Adipocyte (in vitro differentiated cells): ENCODE results near the gene TEAD1.

Experiments used
- DNase-seq: peaks from one replicate; pipeline ENCODE4 v3.0.0-alpha.2; 2015; ENCODE audit warnings: low read depth
- H3K27me3 ChIP-seq: replicated peaks from 2 replicates; pipeline ENCODE4 v1.7.0; 2013; ENCODE audit warnings: mild to moderate bottlenecking, low read length, moderate library complexity; ENCODE audit not compliant: control insufficient read depth, insufficient read depth
- H3K36me3 ChIP-seq: 2 replicates; pipeline ENCODE4 v1.7.0; 2013; ENCODE audit warnings: low read length, mild to moderate bottlenecking, moderate library complexity; ENCODE audit not compliant: control insufficient read depth, insufficient read depth, severe bottlenecking
- H3K4me1 ChIP-seq: 2 replicates; pipeline ENCODE4 v1.7.0; 2013; ENCODE audit warnings: mild to moderate bottlenecking, low read length, moderate library complexity; ENCODE audit not compliant: control insufficient read depth, insufficient read depth
- H3K4me3 ChIP-seq: 2 replicates; pipeline ENCODE4 v1.7.0; 2013; ENCODE audit warnings: mild to moderate bottlenecking, low read length, moderate library complexity
- H3K9ac ChIP-seq: 2 replicates; pipeline ENCODE4 v1.7.0; 2013; ENCODE audit warnings: mild to moderate bottlenecking, low read length, moderate library complexity
- H3K9me3 ChIP-seq: 2 replicates; pipeline ENCODE4 v1.7.0; 2013; ENCODE audit warnings: mild to moderate bottlenecking, low read length, moderate library complexity; ENCODE audit not compliant: control insufficient read depth

Gene TEAD1

DNA sequence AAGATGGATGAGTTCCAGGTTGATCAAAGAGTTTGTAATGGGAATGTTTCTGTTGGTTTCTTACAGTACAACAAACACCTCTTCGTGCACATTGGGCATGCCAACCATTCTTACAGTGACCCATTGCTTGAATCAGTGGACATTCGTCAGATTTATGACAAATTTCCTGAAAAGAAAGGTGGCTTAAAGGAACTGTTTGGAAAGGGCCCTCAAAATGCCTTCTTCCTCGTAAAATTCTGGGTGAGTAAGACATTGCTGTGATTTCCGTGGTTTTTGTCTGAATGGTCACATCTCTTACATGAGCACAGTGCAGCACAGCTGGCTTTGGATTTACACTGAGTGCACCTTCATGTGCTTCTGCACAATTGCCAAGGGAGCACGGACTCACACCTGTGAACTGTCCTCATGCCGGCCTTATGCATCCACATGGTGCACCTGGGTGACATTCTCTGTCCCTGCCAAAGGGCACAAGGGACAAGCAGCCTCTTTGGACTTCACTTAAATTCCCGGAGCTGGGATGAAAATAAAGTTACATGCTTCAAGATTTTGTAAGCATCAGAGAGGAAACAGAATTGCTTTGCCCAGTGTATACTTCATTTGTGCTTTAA lies 227.8 kb downstream of the TEAD1 start:
- no peaks in the 10 kb centered on the region for H3K9me3 ChIP-seq
- no peaks in the 10 kb centered on the region for H3K27me3 ChIP-seq
- H3K4me1 ChIP-seq = peaks cover 30% of the 10 kb centered on the region
- H3K4me3 ChIP-seq = no peak overlapping the region
- no peak for DNase-seq
- peaks cover 48% of the 10 kb centered on the region for H3K36me3 ChIP-seq
- H3K9ac ChIP-seq = no peak overlapping the region

DNA sequence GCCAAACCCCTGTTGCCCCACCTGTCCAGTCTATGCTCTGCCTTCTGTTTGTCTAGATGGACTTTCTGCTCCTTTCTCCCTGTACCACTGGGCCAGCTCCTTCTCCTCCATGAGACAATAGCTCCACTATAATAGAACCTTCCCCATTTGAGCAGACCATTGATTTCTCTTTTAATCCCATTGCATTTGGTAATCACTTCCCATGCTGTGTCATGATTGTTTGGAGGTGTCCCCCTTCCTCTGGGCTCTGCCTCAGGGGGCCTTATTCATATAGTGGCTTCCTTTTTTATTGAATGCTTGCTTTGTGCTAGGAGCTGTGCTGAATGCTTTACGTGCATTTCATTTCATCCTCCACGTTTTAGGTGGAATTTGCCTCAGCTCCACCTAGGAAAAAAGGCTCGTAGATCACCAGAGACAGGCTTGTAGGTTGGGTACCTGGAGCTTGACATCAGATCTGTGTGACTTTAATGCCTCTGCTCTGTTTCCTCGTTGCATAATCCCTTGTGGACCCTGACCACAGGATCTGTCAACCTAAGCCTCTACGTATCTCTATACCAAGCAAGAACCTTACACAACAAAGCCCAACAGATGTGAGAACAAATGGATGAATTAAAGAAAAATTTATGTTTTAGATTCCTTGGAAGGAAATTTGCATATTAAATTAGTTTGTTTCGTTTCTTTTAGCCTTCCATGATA lies 228.7 kb downstream of the TEAD1 start:
- DNase-seq = no peak
- no peak overlapping the region for H3K4me3 ChIP-seq
- H3K27me3 ChIP-seq = no peaks in the 10 kb centered on the region
- peaks cover 21% of the 10 kb centered on the region for H3K4me1 ChIP-seq
- no peak overlapping the region for H3K9ac ChIP-seq
- peaks cover 55% of the 10 kb centered on the region for H3K36me3 ChIP-seq
- no peaks in the 10 kb centered on the region for H3K9me3 ChIP-seq

DNA sequence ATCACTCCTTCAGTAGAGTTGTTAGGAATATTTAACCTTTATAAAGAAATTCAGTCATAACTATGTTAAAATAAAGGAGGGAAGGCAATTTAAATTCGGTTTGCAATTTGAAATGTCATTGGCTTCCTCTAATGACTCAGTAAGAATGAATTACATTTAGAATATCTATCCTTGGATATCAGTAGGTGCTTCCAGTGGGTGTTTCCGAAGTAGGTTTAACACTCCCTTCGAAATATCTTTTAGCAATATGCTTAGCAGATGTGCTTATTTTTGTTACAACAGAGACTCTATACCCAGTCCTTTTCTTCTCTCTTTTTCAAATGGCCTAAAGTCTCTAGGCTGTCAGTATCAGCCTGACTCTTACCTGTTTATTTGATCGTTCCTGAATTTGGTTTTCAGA lies 231.2 kb downstream of the TEAD1 start:
- Histone ChIP-seq H3K9ac (no peak overlapping the region), H3K9me3 (no peaks in the 10 kb centered on the region), H3K4me1 (peaks cover 10% of the 10 kb centered on the region), H3K36me3 (peaks cover 64% of the 10 kb centered on the region), H3K27me3 (no peaks in the 10 kb centered on the region), H3K4me3 (no peak overlapping the region)
- no peak for DNase-seq

DNA sequence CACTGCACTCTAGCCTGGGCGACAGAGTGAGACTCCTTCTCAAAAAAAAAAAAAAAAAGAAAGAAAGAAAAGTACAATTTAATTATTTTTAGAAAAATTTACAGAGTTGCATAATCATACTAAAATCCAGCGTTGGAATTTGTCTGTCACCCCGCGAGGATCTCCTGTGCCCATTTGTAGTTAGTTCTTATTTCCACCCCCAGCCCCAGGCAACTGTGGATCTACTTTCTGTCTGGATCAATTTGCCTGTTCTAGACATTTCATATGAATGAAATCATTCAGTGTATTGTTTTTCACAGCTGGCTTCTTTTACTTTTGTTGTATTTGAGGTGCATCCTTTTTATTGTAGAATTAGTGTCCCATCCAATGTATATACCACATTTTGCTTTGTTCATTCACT lies 232.3 kb downstream of the TEAD1 start:
- Histone ChIP-seq H3K9ac (no peak overlapping the region), H3K4me1 (no peaks in the 10 kb centered on the region), H3K36me3 (peaks cover 70% of the 10 kb centered on the region), H3K27me3 (no peaks in the 10 kb centered on the region), H3K9me3 (no peaks in the 10 kb centered on the region), H3K4me3 (no peak overlapping the region)
- peak; percentile 78 for DNase-seq

DNA sequence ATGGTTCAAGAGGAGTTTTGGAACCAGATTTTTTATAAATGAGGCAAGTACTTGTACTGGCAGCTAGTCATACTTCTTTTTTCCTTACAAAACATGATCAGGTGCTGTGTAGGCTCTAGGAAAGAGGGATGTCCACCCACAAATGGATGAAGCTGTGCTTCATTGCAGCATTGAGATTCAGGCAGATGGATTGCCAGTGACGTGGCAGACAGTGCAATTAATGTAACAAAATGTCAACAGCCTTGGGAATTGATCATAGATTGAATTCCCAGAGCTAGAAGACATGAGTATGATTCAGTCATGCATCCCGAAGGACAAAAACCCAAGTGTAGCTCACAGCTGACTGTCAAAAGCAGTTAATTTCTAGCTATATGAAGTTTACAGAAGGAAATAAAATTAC lies 235.7 kb downstream of the TEAD1 start:
- DNase-seq = no peak
- Histone ChIP-seq H3K4me1 (no peaks in the 10 kb centered on the region), H3K27me3 (no peaks in the 10 kb centered on the region), H3K9me3 (no peaks in the 10 kb centered on the region), H3K4me3 (no peak overlapping the region), H3K9ac (no peak overlapping the region), H3K36me3 (peaks cover 54% of the 10 kb centered on the region)

DNA sequence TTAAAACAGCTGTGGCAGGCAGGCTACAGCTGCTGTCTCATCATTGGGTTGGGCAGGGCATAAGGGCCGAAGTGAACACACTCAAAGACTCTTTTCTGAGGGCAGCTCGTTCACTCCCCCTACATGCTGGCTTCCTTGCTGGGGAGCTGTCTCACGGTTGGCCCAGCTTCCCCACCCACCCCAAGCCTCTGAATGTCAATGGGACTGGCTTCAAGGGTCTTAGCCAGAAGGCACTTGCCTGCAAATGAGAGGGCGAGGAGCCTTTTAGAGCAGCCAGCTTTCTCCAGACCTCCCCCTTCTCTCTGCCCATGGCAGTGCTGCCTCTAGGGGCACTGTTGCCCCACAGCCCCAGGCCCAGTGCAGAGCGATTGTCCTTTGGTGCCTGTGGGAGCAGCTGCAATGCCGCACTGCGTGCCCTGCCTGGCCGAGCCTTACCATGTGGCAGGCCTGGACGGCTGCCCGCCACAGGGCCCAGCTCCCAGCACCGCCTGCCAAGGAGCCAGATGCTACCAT lies 240.2 kb downstream of the TEAD1 start:
- no peaks in the 10 kb centered on the region for H3K27me3 ChIP-seq
- no peaks in the 10 kb centered on the region for H3K4me1 ChIP-seq
- H3K9me3 ChIP-seq = no peaks in the 10 kb centered on the region
- H3K4me3 ChIP-seq = no peak overlapping the region
- no peak overlapping the region for H3K9ac ChIP-seq
- H3K36me3 ChIP-seq = peaks cover 53% of the 10 kb centered on the region
- DNase-seq = peak; percentile 76

DNA sequence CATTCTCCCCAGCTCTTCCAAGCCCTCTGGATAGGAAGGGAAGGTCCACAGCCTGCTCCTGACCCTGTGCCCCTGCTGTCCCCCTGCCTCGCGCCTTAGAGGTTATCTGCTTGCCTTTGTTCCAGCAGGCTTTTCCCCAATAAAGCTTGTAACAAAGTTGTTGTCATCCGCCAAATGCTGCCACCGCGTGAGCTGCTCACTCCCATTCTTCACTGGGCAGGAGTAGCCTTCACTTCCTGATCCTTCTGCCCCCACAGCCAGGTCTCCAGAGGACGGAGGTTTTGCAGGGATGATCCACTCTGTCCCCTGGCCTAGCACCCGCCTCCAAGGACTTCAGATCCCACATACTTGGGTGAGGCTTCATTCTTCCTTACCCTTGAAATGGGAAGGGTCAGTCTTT lies 240.9 kb downstream of the TEAD1 start:
- DNase-seq = no peak
- Histone ChIP-seq H3K9ac (no peak overlapping the region), H3K4me1 (no peaks in the 10 kb centered on the region), H3K9me3 (no peaks in the 10 kb centered on the region), H3K4me3 (no peak overlapping the region), H3K27me3 (no peaks in the 10 kb centered on the region), H3K36me3 (peaks cover 47% of the 10 kb centered on the region)

DNA sequence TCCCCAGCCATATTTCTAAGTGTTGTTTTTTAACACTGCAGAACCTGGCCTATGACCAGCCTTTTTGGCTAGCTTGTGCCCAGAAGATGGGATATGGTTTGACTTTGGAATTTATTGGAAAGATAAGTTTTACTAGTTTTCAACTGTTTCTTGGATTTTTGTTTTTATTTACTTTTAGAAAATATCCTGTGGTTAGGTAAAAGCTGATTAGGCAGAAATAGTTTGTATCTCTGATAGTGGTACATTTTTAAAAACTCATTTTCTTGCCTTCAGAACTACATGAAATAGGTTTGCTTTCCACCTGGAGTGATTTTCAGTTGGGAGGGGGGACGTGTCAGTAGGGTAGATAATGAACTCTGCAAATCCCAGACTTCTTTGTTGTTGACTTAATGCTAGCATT lies 243.6 kb downstream of the TEAD1 start:
- Histone ChIP-seq H3K4me1 (no peaks in the 10 kb centered on the region), H3K9ac (no peak overlapping the region), H3K4me3 (no peak overlapping the region), H3K36me3 (peaks cover 31% of the 10 kb centered on the region), H3K9me3 (no peaks in the 10 kb centered on the region), H3K27me3 (no peaks in the 10 kb centered on the region)
- no peak for DNase-seq

DNA sequence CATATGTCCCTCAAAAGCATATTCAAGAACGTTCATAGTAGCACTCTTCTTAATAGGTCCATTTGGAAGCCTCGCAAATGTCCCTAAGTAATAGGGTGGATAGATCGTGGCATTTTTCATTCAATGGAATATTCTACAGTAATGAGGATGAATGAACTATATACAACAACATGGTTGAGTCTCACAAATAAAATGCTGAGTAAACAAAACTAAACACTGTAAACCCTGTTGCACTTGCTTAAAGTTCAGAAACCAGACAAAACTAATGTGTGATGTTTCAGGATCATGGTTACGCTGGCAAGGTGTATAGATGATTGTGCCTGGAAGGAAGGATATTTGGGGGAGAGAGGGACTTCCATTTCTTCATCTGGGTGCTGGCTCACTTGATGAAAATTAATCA lies 244.4 kb downstream of the TEAD1 start:
- H3K36me3 ChIP-seq = peaks cover 32% of the 10 kb centered on the region
- no peak for DNase-seq
- no peaks in the 10 kb centered on the region for H3K27me3 ChIP-seq
- no peaks in the 10 kb centered on the region for H3K4me1 ChIP-seq
- H3K9ac ChIP-seq = no peak overlapping the region
- no peak overlapping the region for H3K4me3 ChIP-seq
- no peaks in the 10 kb centered on the region for H3K9me3 ChIP-seq

DNA sequence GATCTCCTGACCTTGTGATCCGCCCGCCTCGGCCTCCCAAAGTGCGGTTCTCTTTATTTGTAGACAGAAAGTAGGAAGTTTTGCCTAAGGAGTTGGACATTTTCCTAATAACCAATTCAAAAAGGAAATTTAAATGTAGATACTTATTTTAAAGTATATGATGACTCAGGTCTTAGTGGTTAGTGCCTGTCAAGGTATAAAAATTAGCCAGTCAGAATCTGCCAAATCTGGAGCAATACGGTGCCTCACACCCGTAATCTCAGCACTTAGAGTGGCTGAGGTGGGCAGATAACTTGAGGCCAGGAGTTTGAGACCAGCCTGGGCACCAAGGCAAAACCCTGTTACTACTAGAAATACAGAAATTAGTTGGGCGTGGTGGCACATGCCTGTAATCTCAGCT lies 248.2 kb downstream of the TEAD1 start:
- no peaks in the 10 kb centered on the region for H3K9me3 ChIP-seq
- peaks cover 45% of the 10 kb centered on the region for H3K36me3 ChIP-seq
- no peak for DNase-seq

DNA sequence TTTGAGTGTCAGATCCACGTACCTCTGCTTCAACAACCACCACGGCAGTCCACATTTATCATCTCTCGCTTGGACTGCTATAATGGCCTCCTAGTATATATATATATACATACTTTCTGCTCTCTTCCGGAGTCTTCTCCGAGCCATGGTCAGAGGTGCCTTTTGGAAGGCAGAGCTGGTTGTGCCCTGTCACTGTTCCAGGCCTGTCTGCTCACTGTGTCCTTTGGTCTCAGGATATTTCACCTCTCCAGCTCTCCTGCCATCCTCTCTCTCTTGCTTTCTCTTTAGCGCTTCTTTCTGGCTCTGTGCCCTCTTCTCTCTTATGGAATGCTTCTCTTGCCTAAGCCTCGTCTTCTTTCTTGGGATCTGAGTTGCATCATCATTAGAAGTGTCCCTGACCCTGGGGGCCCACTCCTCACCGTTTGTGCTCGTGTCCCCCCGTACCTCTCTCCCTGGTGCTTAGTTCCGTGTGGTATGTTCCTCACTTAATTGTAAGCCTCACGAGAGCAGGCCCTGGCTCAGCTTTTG lies 248.8 kb downstream of the TEAD1 start:
- Histone ChIP-seq H3K4me3 (no peak overlapping the region), H3K9ac (no peak overlapping the region), H3K9me3 (no peaks in the 10 kb centered on the region), H3K36me3 (peaks cover 45% of the 10 kb centered on the region), H3K4me1 (no peaks in the 10 kb centered on the region), H3K27me3 (no peaks in the 10 kb centered on the region)
- DNase-seq = peak; percentile 30

More for the DNA sequence above, 248.2 kb downstream of the TEAD1 start:
- no peak overlapping the region for H3K4me3 ChIP-seq
- H3K9ac ChIP-seq = no peak overlapping the region
- no peaks in the 10 kb centered on the region for H3K4me1 ChIP-seq
- H3K27me3 ChIP-seq = no peaks in the 10 kb centered on the region
